H9 (cell line): Measurements from ENCODE around the gene EIF2D. TPM values are rescaled to one million over a fixed set of nuclear protein-coding genes. Genes with fewer than 3 reads are reported as not detected.

ENCODE experiments used
- DNase-seq: peaks from one replicate; pipeline ENCODE4 v3.0.0-alpha.2; 2017
- H2AFZ ChIP-seq: one replicate; pipeline ENCODE4 v1.6.1; 2013; ENCODE audit warnings: mild to moderate bottlenecking, low read length, control low read depth, moderate library complexity
- H2AK5ac ChIP-seq: 2 replicates; pipeline ENCODE4 v1.6.1; 2013; ENCODE audit warnings: low read length, control low read depth, mixed read lengths; ENCODE audit not compliant: insufficient read length
- H2BK120ac ChIP-seq: one replicate; pipeline ENCODE4 v1.6.1; 2013; ENCODE audit warnings: low read depth, mild to moderate bottlenecking, low read length, control low read depth, inconsistent platforms; ENCODE audit not compliant: poor library complexity, severe bottlenecking
- H2BK12ac ChIP-seq: 2 replicates; pipeline ENCODE4 v1.6.1; 2013; ENCODE audit warnings: low read length, control low read depth, mixed read lengths, low read depth; ENCODE audit not compliant: insufficient read length
- H2BK15ac ChIP-seq: 2 replicates; pipeline ENCODE4 v1.6.1; 2013; ENCODE audit warnings: low read depth, low read length, control low read depth
- H2BK20ac ChIP-seq: one replicate; pipeline ENCODE4 v1.6.1; 2013; ENCODE audit warnings: low read depth, mild to moderate bottlenecking, low read length, control low read depth, inconsistent platforms; ENCODE audit not compliant: poor library complexity, severe bottlenecking
- H2BK5ac ChIP-seq: 2 replicates; pipeline ENCODE4 v1.6.1; 2013; ENCODE audit warnings: low read length, control low read depth, mixed read lengths; ENCODE audit not compliant: insufficient read length
- H3K14ac ChIP-seq: 2 replicates; pipeline ENCODE4 v1.6.1; 2013; ENCODE audit warnings: low read length, control low read depth; ENCODE audit not compliant: insufficient read depth
- H3K18ac ChIP-seq: 2 replicates; pipeline ENCODE4 v1.6.1; 2013; ENCODE audit warnings: low read depth, mild to moderate bottlenecking, mixed read lengths, low read length, control low read depth; ENCODE audit not compliant: insufficient read length
- H3K23ac ChIP-seq: 2 replicates; pipeline ENCODE4 v1.6.1; 2013; ENCODE audit warnings: low read length, control low read depth, mixed read lengths, low read depth; ENCODE audit not compliant: insufficient read length
- H3K23me2 ChIP-seq: 2 replicates; pipeline ENCODE4 v1.6.1; 2013; ENCODE audit warnings: low read depth, mild to moderate bottlenecking, mixed read lengths, low read length, control low read depth; ENCODE audit not compliant: insufficient read length, poor library complexity, severe bottlenecking
- H3K27ac ChIP-seq: 2 replicates; pipeline ENCODE4 v1.5.1; 2013; ENCODE audit warnings: low read length, control low read depth, mixed read lengths, low read depth; ENCODE audit not compliant: insufficient read length
- H3K27me3 ChIP-seq: 2 replicates; pipeline ENCODE4 v1.6.1; 2013; ENCODE audit warnings: low read length, control low read depth, inconsistent platforms; ENCODE audit not compliant: insufficient read depth
- H3K4ac ChIP-seq: 2 replicates; pipeline ENCODE4 v1.6.1; 2013; ENCODE audit warnings: low read depth, mild to moderate bottlenecking, control low read depth, inconsistent platforms, low read length, moderate library complexity
- H3K4me1 ChIP-seq: 2 replicates; pipeline ENCODE4 v1.6.1; 2013; ENCODE audit warnings: low read length, control low read depth, inconsistent platforms; ENCODE audit not compliant: insufficient read depth
- H3K4me2 ChIP-seq: 2 replicates; pipeline ENCODE4 v1.6.1; 2013; ENCODE audit warnings: low read length, control low read depth, mixed read lengths; ENCODE audit not compliant: insufficient read length, insufficient read depth
- H3K56ac ChIP-seq: 2 replicates; pipeline ENCODE4 v1.6.1; 2013; ENCODE audit warnings: low read depth, mild to moderate bottlenecking, mixed read lengths, low read length, control low read depth; ENCODE audit not compliant: insufficient read length
- H3K79me1 ChIP-seq: 2 replicates; pipeline ENCODE4 v1.6.1; 2013; ENCODE audit warnings: low read depth, mild to moderate bottlenecking, moderate library complexity, low read length, control low read depth, inconsistent platforms; ENCODE audit not compliant: insufficient read depth, poor library complexity, severe bottlenecking
- H3K79me2 ChIP-seq: 2 replicates; pipeline ENCODE4 v1.6.1; 2013; ENCODE audit warnings: low read length, control low read depth, inconsistent platforms; ENCODE audit not compliant: insufficient read depth
- H3K9ac ChIP-seq: 2 replicates; pipeline ENCODE4 v1.6.1; 2013; ENCODE audit warnings: low read length, control low read depth, mixed read lengths; ENCODE audit not compliant: insufficient read length; ENCODE audit errors: extremely low read depth
- H3K9me3 ChIP-seq: one replicate; pipeline ENCODE4 v1.6.1; 2013; ENCODE audit warnings: low read depth, low read length, inconsistent platforms; ENCODE audit not compliant: control insufficient read depth
- H3T11ph ChIP-seq: one replicate; pipeline ENCODE4 v1.6.1; 2013; ENCODE audit warnings: mild to moderate bottlenecking, low read length, control low read depth, inconsistent platforms
- H4K20me1 ChIP-seq: one replicate; pipeline ENCODE4 v1.6.1; 2013; ENCODE audit not compliant: control insufficient read depth, insufficient read length, insufficient read depth
- H4K5ac ChIP-seq: 2 replicates; pipeline ENCODE4 v1.6.1; 2013; ENCODE audit warnings: low read depth, mild to moderate bottlenecking, mixed read lengths, low read length, control low read depth; ENCODE audit not compliant: insufficient read length
- H4K8ac ChIP-seq: replicated peaks from 2 replicates; pipeline ENCODE4 v1.6.1; 2013; ENCODE audit warnings: low read length, control low read depth, mixed read lengths, low read depth; ENCODE audit not compliant: insufficient read length
- H4K91ac ChIP-seq: 2 replicates; pipeline ENCODE4 v1.6.1; 2013; ENCODE audit warnings: low read depth, mild to moderate bottlenecking, moderate library complexity, mixed read lengths, low read length, control low read depth; ENCODE audit not compliant: insufficient read length
- H3K27ac Mint-ChIP-seq, 3 experiments: 2 replicates in 2 of 3; 3 replicates in 1 of 3; pipeline ENCODE4 v1.8.0; 2020 to 2021; ENCODE audit warnings: mixed read lengths in 3 of 3, mild to moderate bottlenecking in 1 of 3, moderate library complexity in 1 of 3
- H3K27me3 Mint-ChIP-seq: 2 replicates; pipeline ENCODE4 v1.8.0; 2021; ENCODE audit warnings: low read depth, mild to moderate bottlenecking, moderate library complexity, mixed read lengths
- H3K36me3 Mint-ChIP-seq, 3 experiments: 2 replicates in 2 of 3; 3 replicates in 1 of 3; pipeline ENCODE4 v1.8.0; 2020 to 2021; ENCODE audit warnings: low read depth in 3 of 3, mixed read lengths in 3 of 3; ENCODE audit not compliant: insufficient read depth in 1 of 3
- H3K4me1 Mint-ChIP-seq, 2 experiments: 2 replicates each; pipeline ENCODE4 v1.8.0; 2020; ENCODE audit warnings: mixed read lengths in 2 of 2
- H3K4me3 Mint-ChIP-seq, 2 experiments: 2 replicates in 1 of 2; 3 replicates in 1 of 2; pipeline ENCODE4 v1.8.0; 2020 to 2021; ENCODE audit warnings: mild to moderate bottlenecking in 2 of 2, mixed read lengths in 2 of 2, moderate library complexity in 1 of 2
- H3K9me3 Mint-ChIP-seq, 2 experiments: 2 replicates in 1 of 2; 3 replicates in 1 of 2; pipeline ENCODE4 v1.8.0; 2020; ENCODE audit warnings: mild to moderate bottlenecking in 2 of 2, mixed read lengths in 2 of 2, moderate library complexity in 1 of 2
- WGBS: extraction: QIAGEN DNeasy Blood & Tissue Kit; methylation state at CpG from one replicate; pipeline ENCODE4 v1.1.7; 2013; ENCODE audit warnings: missing lambda C conversion rate, low lambda C conversion rate, mixed read lengths; ENCODE audit not compliant: insufficient read length; ENCODE audit errors: extremely low coverage; 5-methylcytosine and 5-hydroxymethylcytosine counted together
- total RNA-seq: library from RNA; stranded (reverse); gene quantifications from 2 replicates; pipeline ENCODE4 v1.2.1, GENCODE V29; 2021
- TF ChIP-seq, protein P1 (sequence below): fragments of 200-600 bp; sonication (generic); conservative IDR thresholded peaks from 3 replicates; pipeline ENCODE4 v1.8.0; 2021; ENCODE audit warnings: antibody characterized with exemption, mild to moderate bottlenecking

EIF2D gene
- total RNA-seq, 1 experiment from 2014 or later, result 35.8 TPM

GRCh38 chr1:206572835-206573234, 39.4 kb downstream of the EIF2D start:
- Histone ChIP-seq H2BK12ac (no peak overlapping the region), H2BK15ac (no peak overlapping the region), H2AFZ (no peak overlapping the region), H3K79me2 (no peaks in the 10 kb centered on the region), H3K9me3 (no peaks in the 10 kb centered on the region), H2BK120ac (no peak overlapping the region), H4K20me1 (no peaks in the 10 kb centered on the region), H3T11ph (no peak overlapping the region), H3K4me2 (no peak overlapping the region), H4K5ac (no peak overlapping the region), H2BK5ac (no peak overlapping the region), H3K23ac (no peak overlapping the region), H3K79me1 (no peaks in the 10 kb centered on the region), H2AK5ac (no peak overlapping the region), H4K91ac (no peak overlapping the region), H3K56ac (no peak overlapping the region), H3K4me1 (peaks cover 2% of the 10 kb centered on the region; the same call in 1 of the 2 replicates), H4K8ac (no peak overlapping the region), H2BK20ac (no peak overlapping the region), H3K18ac (no peak overlapping the region), H3K4ac (no peak overlapping the region), H3K27ac (no peak overlapping the region), H3K14ac (no peak overlapping the region), H3K9ac (no peak overlapping the region), H3K23me2 (no peaks in the 10 kb centered on the region), H3K27me3 (no peaks in the 10 kb centered on the region)
- DNase-seq, result no peak
- no peaks in the 10 kb centered on the region for H3K36me3 Mint-ChIP-seq
- peaks cover 6% of the 10 kb centered on the region for H3K27me3 Mint-ChIP-seq
- TF ChIP-seq, protein P1, sequence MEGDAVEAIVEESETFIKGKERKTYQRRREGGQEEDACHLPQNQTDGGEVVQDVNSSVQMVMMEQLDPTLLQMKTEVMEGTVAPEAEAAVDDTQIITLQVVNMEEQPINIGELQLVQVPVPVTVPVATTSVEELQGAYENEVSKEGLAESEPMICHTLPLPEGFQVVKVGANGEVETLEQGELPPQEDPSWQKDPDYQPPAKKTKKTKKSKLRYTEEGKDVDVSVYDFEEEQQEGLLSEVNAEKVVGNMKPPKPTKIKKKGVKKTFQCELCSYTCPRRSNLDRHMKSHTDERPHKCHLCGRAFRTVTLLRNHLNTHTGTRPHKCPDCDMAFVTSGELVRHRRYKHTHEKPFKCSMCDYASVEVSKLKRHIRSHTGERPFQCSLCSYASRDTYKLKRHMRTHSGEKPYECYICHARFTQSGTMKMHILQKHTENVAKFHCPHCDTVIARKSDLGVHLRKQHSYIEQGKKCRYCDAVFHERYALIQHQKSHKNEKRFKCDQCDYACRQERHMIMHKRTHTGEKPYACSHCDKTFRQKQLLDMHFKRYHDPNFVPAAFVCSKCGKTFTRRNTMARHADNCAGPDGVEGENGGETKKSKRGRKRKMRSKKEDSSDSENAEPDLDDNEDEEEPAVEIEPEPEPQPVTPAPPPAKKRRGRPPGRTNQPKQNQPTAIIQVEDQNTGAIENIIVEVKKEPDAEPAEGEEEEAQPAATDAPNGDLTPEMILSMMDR, result no peak
- no CpG with 5 or more reads among the region's 4 CpGs for WGBS
- H3K4me3 Mint-ChIP-seq, result no peak overlapping the region
- H3K9me3 Mint-ChIP-seq, result no peaks in the 10 kb centered on the region
- H3K4me1 Mint-ChIP-seq, result peaks cover 15 to 34% of the 10 kb centered on the region in 2 experiments
- H3K27ac Mint-ChIP-seq, result no peak overlapping the region
